Measurements from ENCODE around the gene MRPL42. TPM values are rescaled to one million over a fixed set of nuclear protein-coding genes. Genes with fewer than 3 reads are reported as not detected.

MRPL42 gene
- total RNA-seq, 1 experiment from 2014 or later, result 108 TPM

- no peak overlapping the region for H3K27ac Mint-ChIP-seq
- no peak overlapping the region for H3K18ac ChIP-seq (ENCODE audit: insufficient read length, low read depth, low read length)
- no peak overlapping the region for H2BK5ac ChIP-seq (ENCODE audit: insufficient read length, low read length)
- H3T11ph ChIP-seq (ENCODE audit: low read length), result no peak overlapping the region
- no peak overlapping the region for H4K91ac ChIP-seq (ENCODE audit: insufficient read length, low read depth, low read length)
- H3K23ac ChIP-seq (ENCODE audit: insufficient read length, low read depth, low read length), result no peak overlapping the region
- H2BK20ac ChIP-seq (ENCODE audit: low read depth, low read length, poor library complexity, severe bottlenecking), result no peak overlapping the region
- no peaks in the 10 kb centered on the region for H3K9me3 ChIP-seq (ENCODE audit: control insufficient read depth, low read depth, low read length)
- no peak overlapping the region for H3K9ac ChIP-seq (ENCODE audit: extremely low read depth, insufficient read length, low read length)
- no peak overlapping the region for H3K4ac ChIP-seq (ENCODE audit: low read depth, low read length)
- no peak overlapping the region for H2BK12ac ChIP-seq (ENCODE audit: insufficient read length, low read depth, low read length)
- no peak overlapping the region for H3K4me3 Mint-ChIP-seq
- H3K27me3 ChIP-seq (ENCODE audit: insufficient read depth, low read length), result no peaks in the 10 kb centered on the region
- no peak overlapping the region for H3K14ac ChIP-seq (ENCODE audit: insufficient read depth, low read length)
- no peak overlapping the region for H4K5ac ChIP-seq (ENCODE audit: insufficient read length, low read depth, low read length)
- H3K9me3 Mint-ChIP-seq, result no peaks in the 10 kb centered on the region
- no peaks in the 10 kb centered on the region for H3K4me1 ChIP-seq (ENCODE audit: insufficient read depth, low read length)
- no peak overlapping the region for H2BK15ac ChIP-seq (ENCODE audit: low read depth, low read length)
- no peak for DNase-seq
- H3K23me2 ChIP-seq (ENCODE audit: insufficient read length, low read depth, low read length, poor library complexity, severe bottlenecking), result no peaks in the 10 kb centered on the region
- no peak overlapping the region for H2AK5ac ChIP-seq (ENCODE audit: insufficient read length, low read length)
- no peaks in the 10 kb centered on the region for H3K36me3 Mint-ChIP-seq (ENCODE audit: insufficient read depth in 1 of 3, low read depth in 3 of 3)
- H3K56ac ChIP-seq (ENCODE audit: insufficient read length, low read depth, low read length), result no peak overlapping the region
- no CpG with 5 or more reads among the region's 6 CpGs for WGBS (ENCODE audit: extremely low coverage, insufficient read length, low lambda C conversion rate)
- no peaks in the 10 kb centered on the region; the same call in 1 of the 2 replicates for H3K27me3 Mint-ChIP-seq (ENCODE audit: low read depth)
- no peaks in the 10 kb centered on the region for H4K20me1 ChIP-seq (ENCODE audit: control insufficient read depth, insufficient read depth, insufficient read length)
- H3K4me2 ChIP-seq (ENCODE audit: insufficient read depth, insufficient read length, low read length), result no peak overlapping the region
- H3K27ac ChIP-seq (ENCODE audit: insufficient read length, low read depth, low read length), result no peak overlapping the region
- no peaks in the 10 kb centered on the region for H3K79me2 ChIP-seq (ENCODE audit: insufficient read depth, low read length)
- H2BK120ac ChIP-seq (ENCODE audit: low read depth, low read length, poor library complexity, severe bottlenecking), result no peak overlapping the region
- TF ChIP-seq CTCF (conservative IDR thresholded peaks at IDR 0.05), result no peak
- H3K79me1 ChIP-seq (ENCODE audit: insufficient read depth, low read depth, low read length, poor library complexity, severe bottlenecking), result no peaks in the 10 kb centered on the region
- no peaks in the 10 kb centered on the region; a peak in 1 of 4 replicates for H3K4me1 Mint-ChIP-seq
- no peak overlapping the region for H2AFZ ChIP-seq (ENCODE audit: low read length)
- no peak overlapping the region for H4K8ac ChIP-seq (replicated peaks; ENCODE audit: insufficient read length, low read depth, low read length)
Observed at GRCh38 chr12:93460003-93460402, 7.3 kb upstream of the MRPL42 start.

All from H9 (cell line).